Liver (tissue), 9 donors: ENCODE results near the gene ACO2. TPM values are rescaled to one million over a fixed set of nuclear protein-coding genes. Genes with fewer than 3 reads are reported as not detected.

Experiments
- DNase-seq: peaks from one replicate; pipeline ENCODE4 v3.0.0-alpha.2; 2017; ENCODE audit warnings: low spot score
- H3K27ac ChIP-seq, 2 donors: one replicate each; pipeline ENCODE4 v1.7.0; 2013; ENCODE audit warnings: inconsistent platforms in 2 of 2, low read length in 2 of 2, control low read depth in 1 of 2, low read depth in 1 of 2, mild to moderate bottlenecking in 1 of 2
- H3K27me3 ChIP-seq, 4 donors: one replicate each; pipeline versions ENCODE4 v1.6.1 to v1.7.0; 2013; ENCODE audit warnings: low read length in 3 of 4, inconsistent platforms in 1 of 4, mild to moderate bottlenecking in 1 of 4, moderate library complexity in 1 of 4; ENCODE audit not compliant: control insufficient read depth in 4 of 4, insufficient read depth in 4 of 4
- H3K36me3 ChIP-seq, 4 donors: one replicate each; pipeline versions ENCODE4 v1.6.1 to v1.7.0; 2013; ENCODE audit warnings: low read length in 3 of 4, mild to moderate bottlenecking in 3 of 4, low read depth in 1 of 4, moderate library complexity in 1 of 4; ENCODE audit not compliant: control insufficient read depth in 4 of 4, insufficient read depth in 3 of 4
- H3K4me1 ChIP-seq, 4 donors: one replicate each; pipeline versions ENCODE4 v1.6.1 to v1.7.0; 2013; ENCODE audit warnings: low read length in 3 of 4, mild to moderate bottlenecking in 3 of 4, moderate library complexity in 1 of 4; ENCODE audit not compliant: control insufficient read depth in 4 of 4, insufficient read depth in 4 of 4
- H3K4me3 ChIP-seq, 3 donors: one replicate each; pipeline versions ENCODE4 v1.6.1 to v1.7.0; 2013; ENCODE audit warnings: low read length in 3 of 3, control low read depth in 1 of 3, low read depth in 1 of 3, mild to moderate bottlenecking in 1 of 3
- H3K9ac ChIP-seq, 2 donors: one replicate each; pipeline ENCODE4 v1.7.0; 2013; ENCODE audit warnings: low read length in 2 of 2, mild to moderate bottlenecking in 2 of 2, moderate library complexity in 2 of 2, control low read depth in 1 of 2, low read depth in 1 of 2
- H3K9me3 ChIP-seq, 4 donors: one replicate each; pipeline versions ENCODE4 v1.6.1 to v1.7.0; 2013; ENCODE audit warnings: low read length in 3 of 4; ENCODE audit not compliant: control insufficient read depth in 4 of 4
- ATF3 ChIP-seq: IDR thresholded peaks from 2 replicates; pipeline ENCODE4 v1.6.1; 2016; ENCODE audit warnings: antibody characterized with exemption
- CTCF ChIP-seq: fragments of 150-350 bp; IDR thresholded peaks from 2 replicates; pipeline ENCODE4 v1.5.1; 2017; ENCODE audit warnings: improper control_type of control experiment, low read depth, low read length; ENCODE audit not compliant: missing input control
- EGR1 ChIP-seq, 2 donors: IDR thresholded peaks; 2 replicates each; pipeline ENCODE4 v1.6.1; 2016 to 2018; ENCODE audit warnings: antibody characterized with exemption in 2 of 2, low read depth in 2 of 2
- FOXA1 ChIP-seq: IDR thresholded peaks from 2 replicates; pipeline ENCODE4 v1.6.1; 2016; ENCODE audit warnings: antibody characterized with exemption
- FOXA2 ChIP-seq: IDR thresholded peaks from 2 replicates; pipeline ENCODE4 v1.6.1; 2016; ENCODE audit warnings: antibody characterized with exemption
- GABPA ChIP-seq, 2 donors: IDR thresholded peaks in 1 of 2; conservative IDR thresholded peaks in 1 of 2; 2 replicates each; pipeline ENCODE4 v1.6.1; 2016; ENCODE audit warnings: antibody characterized with exemption in 2 of 2, mild to moderate bottlenecking in 1 of 2, moderate library complexity in 1 of 2
- RXRA ChIP-seq, 2 donors: IDR thresholded peaks; 2 replicates each; pipeline ENCODE4 v1.6.1; 2017 to 2018; ENCODE audit warnings: antibody characterized with exemption in 2 of 2, mild to moderate bottlenecking in 1 of 2
- SP1 ChIP-seq: IDR thresholded peaks from 2 replicates; pipeline ENCODE4 v1.6.1; 2018; ENCODE audit warnings: antibody characterized with exemption, mild to moderate bottlenecking
- TAF1 ChIP-seq: conservative IDR thresholded peaks from 2 replicates; pipeline ENCODE4 v1.6.1; 2016; ENCODE audit warnings: antibody characterized with exemption, mild to moderate bottlenecking
- YY1 ChIP-seq: IDR thresholded peaks from 2 replicates; pipeline ENCODE4 v1.6.1; 2016; ENCODE audit warnings: antibody characterized with exemption, mild to moderate bottlenecking
- WGBS: extraction: QIAGEN DNeasy Blood & Tissue Kit; methylation state at CpG from one replicate; pipeline ENCODE4 v1.1.7; 2013; 5-methylcytosine and 5-hydroxymethylcytosine counted together
- polyA plus RNA-seq, 2 donors: library from polyadenylated mRNA; stranded (reverse) in 1 of 2; unstranded in 1 of 2; fragments of 200-250 nt in 1 of 2; fragments of >200 nt in 1 of 2; fragmentation: Nextera tagmentation in 1 of 2; extraction: Ambion mirVana in 1 of 2; gene quantifications; one replicate each; pipeline versions ENCODE4 v1.2.1 to v1.2.3, GENCODE V29; 2013 to 2015
- total RNA-seq, 2 donors: library from RNA; depleted of rRNA; stranded (reverse); fragments of >200 nt; gene quantifications; one replicate each; pipeline ENCODE4 v1.2.3, GENCODE V29; 2014
- TF ChIP-seq, protein P1 (sequence below): IDR thresholded peaks from 2 replicates; pipeline ENCODE4 v1.6.1; 2016; ENCODE audit warnings: antibody characterized with exemption, mild to moderate bottlenecking
- TF ChIP-seq, protein P2 (sequence below): IDR thresholded peaks from 2 replicates; pipeline ENCODE4 v1.6.1; 2016; ENCODE audit warnings: antibody characterized with exemption
- donor health status: healthy.
- donor health status: healthy.
- donor health status: healthy.
- donor health status: healthy.
- donor health status: healthy.

The ACO2 gene
- total and polyA plus RNA-seq, 4 donors, result 45.3 to 76.1 (median 68.9) TPM

DNA sequence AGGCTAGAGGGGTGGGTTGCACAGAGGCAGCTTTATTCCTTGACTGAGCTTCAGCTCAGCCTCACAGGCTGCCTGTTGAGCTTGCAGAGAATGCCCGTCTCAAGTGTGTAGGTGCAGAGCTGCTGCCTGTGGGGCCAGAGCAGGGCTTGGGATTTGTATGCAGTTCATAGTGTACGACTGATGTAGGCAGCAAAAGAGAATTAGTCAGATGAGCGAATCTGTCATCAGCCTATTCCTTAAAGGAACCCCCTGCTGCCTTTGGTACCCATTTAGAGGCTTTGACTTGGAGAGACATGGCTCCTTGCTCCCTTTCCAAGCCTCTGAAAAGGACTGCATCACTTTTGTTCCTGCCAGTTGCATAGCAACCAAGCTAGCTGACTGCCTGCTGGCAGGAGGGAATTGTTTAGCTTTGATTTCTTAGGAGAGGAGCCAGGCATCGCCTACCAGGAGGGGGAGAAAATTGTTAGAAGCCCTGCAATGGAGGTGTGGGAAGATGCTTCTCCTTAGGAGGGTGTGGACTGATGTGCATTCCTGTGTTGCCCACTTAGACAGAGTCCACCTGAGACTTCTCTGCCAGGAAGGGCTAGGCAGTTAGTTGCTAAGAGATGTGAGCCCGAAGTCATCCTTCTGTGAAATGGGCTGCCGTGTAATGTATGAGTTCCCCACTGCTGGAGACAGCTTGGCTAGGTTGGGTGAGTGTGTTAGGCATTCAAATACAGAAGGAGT lies 10.9 kb downstream of the ACO2 start:
- no peak for DNase-seq
- 91% methylated on average over 6 of the region's 6 CpGs for WGBS
- Histone ChIP-seq H3K27ac (peak overlapping the region; percentile 29 to 47), H3K9ac (no peak overlapping the region), H3K36me3 (peaks cover 0 to 2% (median 0%) of the 10 kb centered on the region in 4 donors), H3K9me3 (no peaks in the 10 kb centered on the region), H3K4me3 (no peak overlapping the region), H3K4me1 (peaks cover 7 to 43% (median 37%) of the 10 kb centered on the region in 4 donors), H3K27me3 (no peaks in the 10 kb centered on the region)
- TF ChIP-seq, protein P1, sequence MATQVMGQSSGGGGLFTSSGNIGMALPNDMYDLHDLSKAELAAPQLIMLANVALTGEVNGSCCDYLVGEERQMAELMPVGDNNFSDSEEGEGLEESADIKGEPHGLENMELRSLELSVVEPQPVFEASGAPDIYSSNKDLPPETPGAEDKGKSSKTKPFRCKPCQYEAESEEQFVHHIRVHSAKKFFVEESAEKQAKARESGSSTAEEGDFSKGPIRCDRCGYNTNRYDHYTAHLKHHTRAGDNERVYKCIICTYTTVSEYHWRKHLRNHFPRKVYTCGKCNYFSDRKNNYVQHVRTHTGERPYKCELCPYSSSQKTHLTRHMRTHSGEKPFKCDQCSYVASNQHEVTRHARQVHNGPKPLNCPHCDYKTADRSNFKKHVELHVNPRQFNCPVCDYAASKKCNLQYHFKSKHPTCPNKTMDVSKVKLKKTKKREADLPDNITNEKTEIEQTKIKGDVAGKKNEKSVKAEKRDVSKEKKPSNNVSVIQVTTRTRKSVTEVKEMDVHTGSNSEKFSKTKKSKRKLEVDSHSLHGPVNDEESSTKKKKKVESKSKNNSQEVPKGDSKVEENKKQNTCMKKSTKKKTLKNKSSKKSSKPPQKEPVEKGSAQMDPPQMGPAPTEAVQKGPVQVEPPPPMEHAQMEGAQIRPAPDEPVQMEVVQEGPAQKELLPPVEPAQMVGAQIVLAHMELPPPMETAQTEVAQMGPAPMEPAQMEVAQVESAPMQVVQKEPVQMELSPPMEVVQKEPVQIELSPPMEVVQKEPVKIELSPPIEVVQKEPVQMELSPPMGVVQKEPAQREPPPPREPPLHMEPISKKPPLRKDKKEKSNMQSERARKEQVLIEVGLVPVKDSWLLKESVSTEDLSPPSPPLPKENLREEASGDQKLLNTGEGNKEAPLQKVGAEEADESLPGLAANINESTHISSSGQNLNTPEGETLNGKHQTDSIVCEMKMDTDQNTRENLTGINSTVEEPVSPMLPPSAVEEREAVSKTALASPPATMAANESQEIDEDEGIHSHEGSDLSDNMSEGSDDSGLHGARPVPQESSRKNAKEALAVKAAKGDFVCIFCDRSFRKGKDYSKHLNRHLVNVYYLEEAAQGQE, result no peak

GRCh38 chr22:41480397-41480735 lies 11.4 kb downstream of the ACO2 start:
- no peak overlapping the region for H3K27ac ChIP-seq
- H3K4me1 ChIP-seq, result peaks cover 5 to 42% (median 35%) of the 10 kb centered on the region in 4 donors
- H3K4me3 ChIP-seq, result no peak overlapping the region
- 92% methylated on average over 7 of the region's 7 CpGs for whole genome bisulfite sequencing
- peaks cover 0 to 2% (median 0%) of the 10 kb centered on the region in 4 donors for H3K36me3 ChIP-seq
- no peak for DNase-seq
- no peaks in the 10 kb centered on the region for H3K9me3 ChIP-seq
- H3K27me3 ChIP-seq, result no peaks in the 10 kb centered on the region
- TF ChIP-seq, protein P2, sequence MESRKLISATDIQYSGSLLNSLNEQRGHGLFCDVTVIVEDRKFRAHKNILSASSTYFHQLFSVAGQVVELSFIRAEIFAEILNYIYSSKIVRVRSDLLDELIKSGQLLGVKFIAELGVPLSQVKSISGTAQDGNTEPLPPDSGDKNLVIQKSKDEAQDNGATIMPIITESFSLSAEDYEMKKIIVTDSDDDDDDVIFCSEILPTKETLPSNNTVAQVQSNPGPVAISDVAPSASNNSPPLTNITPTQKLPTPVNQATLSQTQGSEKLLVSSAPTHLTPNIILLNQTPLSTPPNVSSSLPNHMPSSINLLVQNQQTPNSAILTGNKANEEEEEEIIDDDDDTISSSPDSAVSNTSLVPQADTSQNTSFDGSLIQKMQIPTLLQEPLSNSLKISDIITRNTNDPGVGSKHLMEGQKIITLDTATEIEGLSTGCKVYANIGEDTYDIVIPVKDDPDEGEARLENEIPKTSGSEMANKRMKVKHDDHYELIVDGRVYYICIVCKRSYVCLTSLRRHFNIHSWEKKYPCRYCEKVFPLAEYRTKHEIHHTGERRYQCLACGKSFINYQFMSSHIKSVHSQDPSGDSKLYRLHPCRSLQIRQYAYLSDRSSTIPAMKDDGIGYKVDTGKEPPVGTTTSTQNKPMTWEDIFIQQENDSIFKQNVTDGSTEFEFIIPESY, result no peak
- TF ChIP-seq YY1 (no peak), FOXA1 (no peak), ATF3 (no peak), EGR1 (IDR thresholded peaks at IDR 0.05; ENCODE audit: low read depth in 2 of 2) (no peak), FOXA2 (no peak), RXRA (IDR thresholded peaks at IDR 0.05) (no peak), TAF1 (no peak), GABPA (IDR thresholded peaks at IDR 0.05 in 1 of 2, conservative IDR thresholded peaks at IDR 0.05 in 1 of 2) (no peak), CTCF (no peak), SP1 (no peak)
- TF ChIP-seq, protein P1, result no peak
- no peak overlapping the region for H3K9ac ChIP-seq
